ENCODE measurements around the gene RNF141. TPM values are rescaled to one million over a fixed set of nuclear protein-coding genes. Genes with fewer than 3 reads are reported as not detected.

RNF141 gene
- total and polyA plus RNA-seq, 10 of the 15 experiments (the other 5 are each of a cell fraction or from before 2014, with no cell fraction given) = 7.6 to 36.8 (median 13.6) TPM

DNA sequence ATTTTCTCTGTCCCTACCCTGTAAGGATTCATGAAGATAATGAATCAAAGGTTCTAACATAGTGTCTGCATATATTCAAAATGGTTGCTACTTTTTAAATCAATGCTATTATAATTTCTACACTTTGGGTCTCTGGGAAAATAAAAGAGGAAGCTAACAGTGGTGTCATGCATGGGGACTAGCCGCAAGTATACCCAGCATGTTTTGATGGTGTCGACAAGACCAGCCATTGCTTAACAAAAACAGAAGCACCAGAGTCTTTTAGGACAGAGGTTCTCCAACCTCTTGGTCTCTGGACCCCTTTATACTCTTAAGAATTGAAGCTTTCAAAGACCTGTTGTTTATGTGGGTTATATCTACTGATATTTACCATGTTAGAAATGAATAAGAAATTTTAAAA is 37.8 kb downstream of the RNF141 start:
- no peaks in the 10 kb centered on the region for H3K9me3 ChIP-seq (replicated peaks; ENCODE audit: control insufficient read depth, insufficient read depth, low read length)
- peaks cover 2 to 8% of the 10 kb centered on the region in 2 experiments; a peak in 3 of 4 replicates for H3K36me3 ChIP-seq (ENCODE audit: control insufficient read depth in 2 of 2, insufficient read depth in 2 of 2, low read length in 1 of 2)
- H3K4me2 ChIP-seq (ENCODE audit: control insufficient read depth, insufficient read depth) = no peak overlapping the region
- FAIRE-seq (no peak), ATAC-seq (no peak), DNase-seq (ENCODE audit: low read depth, low spot score) (no peak)
- H3K4me3 ChIP-seq = no peak overlapping the region
- ChIA-PET CTCF (interaction anchor here (1.0 kb wide), 1 partner anchor 89 kb away, joined by 4 read pairs; no protein-coding TSS in a partner anchor), SMC1A (ENCODE audit: uncharacterized antibody, unreplicated experiment) (interaction anchor here (0.6 to 1.5 kb wide), 3 partner anchors 44 to 1373 kb away, joined by 3 to 4 read pairs (median 4); no protein-coding TSS in a partner anchor), POLR2A (interaction anchor here (0.6 kb wide), 1 partner anchor 27 kb away, joined by 3 read pairs; no protein-coding TSS in a partner anchor), RAD21 (ENCODE audit: unreplicated experiment) (interaction anchor here (0.6 kb wide), 1 partner anchor 46 kb away, joined by 3 read pairs; no protein-coding TSS in a partner anchor)
- in situ Hi-C loops (cut with MboI) (no loop called here), intact Hi-C loops (cut with micrococcal nuclease; ENCODE audit: unreplicated experiment) (no loop called here)
- no TSS peak for BruUV-seq (replicated peaks)
- H2AFZ ChIP-seq (ENCODE audit: control insufficient read depth, low read depth, low read length) = no peak overlapping the region
- H3K27me3 ChIP-seq (replicated peaks in 1 of 2; ENCODE audit: control insufficient read depth in 2 of 2, insufficient read depth in 2 of 2, low read length in 1 of 2) = no peaks in the 10 kb centered on the region
- H3K79me2 ChIP-seq (ENCODE audit: control insufficient read depth, insufficient read depth, low read length) = no peaks in the 10 kb centered on the region
- WGBS (ENCODE audit: insufficient coverage, insufficient replicate concordance, low lambda C conversion rate, missing lambda C conversion rate) = 23% methylated on average over 2 of the region's 2 CpGs
- H3K9ac ChIP-seq (ENCODE audit: control insufficient read depth, insufficient read depth, low read length) = no peak overlapping the region
- H3K4me1 ChIP-seq (ENCODE audit: control insufficient read depth, insufficient read depth, low read length) = no peaks in the 10 kb centered on the region
- TF ChIP-seq SIN3A (IDR thresholded peaks at IDR 0.05; ENCODE audit: low read depth, low read length) (no peak), RAD51 (IDR thresholded peaks at IDR 0.05) (no peak), KAT2A (conservative IDR thresholded peaks at IDR 0.05; ENCODE audit: control insufficient read depth, low read depth, low read length) (no peak), DPF2 (IDR thresholded peaks at IDR 0.05) (no peak), HDAC2 (IDR thresholded peaks at IDR 0.05) (no peak), RUNX3 (IDR thresholded peaks at IDR 0.05; ENCODE audit: low read length) (no peak), SMAD5 (IDR thresholded peaks at IDR 0.05; ENCODE audit: low read depth) (no peak), ZNF274 (IDR thresholded peaks at IDR 0.05; ENCODE audit: insufficient read depth, insufficient read length) (no peak), ZNF217 (IDR thresholded peaks at IDR 0.05) (no peak), CBFB (IDR thresholded peaks at IDR 0.05; ENCODE audit: low read depth) (no peak), IKZF2 (IDR thresholded peaks at IDR 0.05) (no peak), RBBP5 (conservative IDR thresholded peaks at IDR 0.05) (no peak), TAF1 (IDR thresholded peaks at IDR 0.05; ENCODE audit: borderline replicate concordance, low read depth, low read length) (no peak)
- TF ChIP-seq, protein P1, sequence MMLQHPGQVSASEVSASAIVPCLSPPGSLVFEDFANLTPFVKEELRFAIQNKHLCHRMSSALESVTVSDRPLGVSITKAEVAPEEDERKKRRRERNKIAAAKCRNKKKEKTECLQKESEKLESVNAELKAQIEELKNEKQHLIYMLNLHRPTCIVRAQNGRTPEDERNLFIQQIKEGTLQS (IDR thresholded peaks at IDR 0.05; ENCODE audit: borderline replicate concordance, extremely low read depth, low read depth, low read length) = no peak
- TF ChIP-seq, protein P2, sequence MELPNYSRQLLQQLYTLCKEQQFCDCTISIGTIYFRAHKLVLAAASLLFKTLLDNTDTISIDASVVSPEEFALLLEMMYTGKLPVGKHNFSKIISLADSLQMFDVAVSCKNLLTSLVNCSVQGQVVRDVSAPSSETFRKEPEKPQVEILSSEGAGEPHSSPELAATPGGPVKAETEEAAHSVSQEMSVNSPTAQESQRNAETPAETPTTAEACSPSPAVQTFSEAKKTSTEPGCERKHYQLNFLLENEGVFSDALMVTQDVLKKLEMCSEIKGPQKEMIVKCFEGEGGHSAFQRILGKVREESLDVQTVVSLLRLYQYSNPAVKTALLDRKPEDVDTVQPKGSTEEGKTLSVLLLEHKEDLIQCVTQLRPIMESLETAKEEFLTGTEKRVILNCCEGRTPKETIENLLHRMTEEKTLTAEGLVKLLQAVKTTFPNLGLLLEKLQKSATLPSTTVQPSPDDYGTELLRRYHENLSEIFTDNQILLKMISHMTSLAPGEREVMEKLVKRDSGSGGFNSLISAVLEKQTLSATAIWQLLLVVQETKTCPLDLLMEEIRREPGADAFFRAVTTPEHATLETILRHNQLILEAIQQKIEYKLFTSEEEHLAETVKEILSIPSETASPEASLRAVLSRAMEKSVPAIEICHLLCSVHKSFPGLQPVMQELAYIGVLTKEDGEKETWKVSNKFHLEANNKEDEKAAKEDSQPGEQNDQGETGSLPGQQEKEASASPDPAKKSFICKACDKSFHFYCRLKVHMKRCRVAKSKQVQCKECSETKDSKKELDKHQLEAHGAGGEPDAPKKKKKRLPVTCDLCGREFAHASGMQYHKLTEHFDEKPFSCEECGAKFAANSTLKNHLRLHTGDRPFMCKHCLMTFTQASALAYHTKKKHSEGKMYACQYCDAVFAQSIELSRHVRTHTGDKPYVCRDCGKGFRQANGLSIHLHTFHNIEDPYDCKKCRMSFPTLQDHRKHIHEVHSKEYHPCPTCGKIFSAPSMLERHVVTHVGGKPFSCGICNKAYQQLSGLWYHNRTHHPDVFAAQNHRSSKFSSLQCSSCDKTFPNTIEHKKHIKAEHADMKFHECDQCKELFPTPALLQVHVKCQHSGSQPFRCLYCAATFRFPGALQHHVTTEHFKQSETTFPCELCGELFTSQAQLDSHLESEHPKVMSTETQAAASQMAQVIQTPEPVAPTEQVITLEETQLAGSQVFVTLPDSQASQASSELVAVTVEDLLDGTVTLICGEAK (IDR thresholded peaks at IDR 0.05; ENCODE audit: borderline replicate concordance) = no peak
- TF ChIP-seq, protein P3, sequence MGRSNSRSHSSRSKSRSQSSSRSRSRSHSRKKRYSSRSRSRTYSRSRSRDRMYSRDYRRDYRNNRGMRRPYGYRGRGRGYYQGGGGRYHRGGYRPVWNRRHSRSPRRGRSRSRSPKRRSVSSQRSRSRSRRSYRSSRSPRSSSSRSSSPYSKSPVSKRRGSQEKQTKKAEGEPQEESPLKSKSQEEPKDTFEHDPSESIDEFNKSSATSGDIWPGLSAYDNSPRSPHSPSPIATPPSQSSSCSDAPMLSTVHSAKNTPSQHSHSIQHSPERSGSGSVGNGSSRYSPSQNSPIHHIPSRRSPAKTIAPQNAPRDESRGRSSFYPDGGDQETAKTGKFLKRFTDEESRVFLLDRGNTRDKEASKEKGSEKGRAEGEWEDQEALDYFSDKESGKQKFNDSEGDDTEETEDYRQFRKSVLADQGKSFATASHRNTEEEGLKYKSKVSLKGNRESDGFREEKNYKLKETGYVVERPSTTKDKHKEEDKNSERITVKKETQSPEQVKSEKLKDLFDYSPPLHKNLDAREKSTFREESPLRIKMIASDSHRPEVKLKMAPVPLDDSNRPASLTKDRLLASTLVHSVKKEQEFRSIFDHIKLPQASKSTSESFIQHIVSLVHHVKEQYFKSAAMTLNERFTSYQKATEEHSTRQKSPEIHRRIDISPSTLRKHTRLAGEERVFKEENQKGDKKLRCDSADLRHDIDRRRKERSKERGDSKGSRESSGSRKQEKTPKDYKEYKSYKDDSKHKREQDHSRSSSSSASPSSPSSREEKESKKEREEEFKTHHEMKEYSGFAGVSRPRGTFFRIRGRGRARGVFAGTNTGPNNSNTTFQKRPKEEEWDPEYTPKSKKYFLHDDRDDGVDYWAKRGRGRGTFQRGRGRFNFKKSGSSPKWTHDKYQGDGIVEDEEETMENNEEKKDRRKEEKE (IDR thresholded peaks at IDR 0.05) = no peak
- TF ChIP-seq, protein P4, sequence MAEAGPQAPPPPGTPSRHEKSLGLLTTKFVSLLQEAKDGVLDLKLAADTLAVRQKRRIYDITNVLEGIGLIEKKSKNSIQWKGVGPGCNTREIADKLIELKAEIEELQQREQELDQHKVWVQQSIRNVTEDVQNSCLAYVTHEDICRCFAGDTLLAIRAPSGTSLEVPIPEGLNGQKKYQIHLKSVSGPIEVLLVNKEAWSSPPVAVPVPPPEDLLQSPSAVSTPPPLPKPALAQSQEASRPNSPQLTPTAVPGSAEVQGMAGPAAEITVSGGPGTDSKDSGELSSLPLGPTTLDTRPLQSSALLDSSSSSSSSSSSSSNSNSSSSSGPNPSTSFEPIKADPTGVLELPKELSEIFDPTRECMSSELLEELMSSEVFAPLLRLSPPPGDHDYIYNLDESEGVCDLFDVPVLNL (IDR thresholded peaks at IDR 0.05; ENCODE audit: low read depth, low read length) = no peak
- TF ChIP-seq, protein P5, sequence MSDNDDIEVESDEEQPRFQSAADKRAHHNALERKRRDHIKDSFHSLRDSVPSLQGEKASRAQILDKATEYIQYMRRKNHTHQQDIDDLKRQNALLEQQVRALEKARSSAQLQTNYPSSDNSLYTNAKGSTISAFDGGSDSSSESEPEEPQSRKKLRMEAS (IDR thresholded peaks at IDR 0.05; ENCODE audit: low read depth, low read length) = no peak
- H3K27ac ChIP-seq (ENCODE audit: control insufficient read depth, insufficient read depth) = no peak overlapping the region
- H4K20me1 ChIP-seq (ENCODE audit: control insufficient read depth, insufficient read depth) = no peaks in the 10 kb centered on the region

Data from GM12878 (cell line).